GM12891 (cell line): ENCODE measurements around the gene PTGR1.
A peak's percentile ranks its signal among the peaks of the same experiment; 100 is the strongest.
"Not testable (repeated sequence)": the region's sequence is repeated elsewhere in the genome, so short reads cannot be mapped to it uniquely, and the experiment has no call there.

ENCODE experiments used
- DNase-seq: peaks from one replicate; pipeline ENCODE4 v3.0.0; 2011; ENCODE audit warnings: low spot score; ENCODE audit not compliant: insufficient read length
- FAIRE-seq: peaks from 2 replicates; lab custom pipeline; 2011; peaks lifted over from hg19 to GRCh38; lab: Jason Lieb, UNC
- PAX5 ChIP-seq: IDR thresholded peaks from 2 replicates; pipeline ENCODE4 v1.6.1; 2011; ENCODE audit warnings: low read length, moderate library complexity, mild to moderate bottlenecking; ENCODE audit not compliant: insufficient read depth, severe bottlenecking
- POLR2A ChIP-seq: IDR thresholded peaks from 2 replicates; pipeline ENCODE4 v1.6.1; 2011; ENCODE audit warnings: low read depth, low read length, control low read depth
- POLR2AphosphoS5 ChIP-seq: IDR thresholded peaks from 2 replicates; pipeline ENCODE4 v1.6.1; 2011; ENCODE audit warnings: low read depth, low read length, control low read depth
- POU2F2 ChIP-seq: IDR thresholded peaks from 2 replicates; pipeline ENCODE4 v1.6.1; 2011; ENCODE audit warnings: low read depth, mild to moderate bottlenecking, control low read depth, low read length, moderate library complexity
- SPI1 ChIP-seq: IDR thresholded peaks from 2 replicates; pipeline ENCODE4 v1.6.1; 2011; ENCODE audit warnings: low read depth, low read length, control low read depth
- TAF1 ChIP-seq: IDR thresholded peaks from 2 replicates; pipeline ENCODE4 v1.6.1; 2011; ENCODE audit warnings: low read depth, low read length, control low read depth

PTGR1 gene

GRCh38 chr9:111632695-111633388 is 33.4 kb upstream of the PTGR1 start:
- TF ChIP-seq TAF1 (no peak), POU2F2 (no peak), POLR2AphosphoS5 (no peak), SPI1 (no peak), PAX5 (no peak), POLR2A (no peak)
- FAIRE-seq, result no peak
- no peak for DNase-seq

- no peak for DNase-seq
- no peak for FAIRE-seq
- TF ChIP-seq POLR2A (no peak), SPI1 (no peak), POU2F2 (no peak), TAF1 (no peak)
Observed at GRCh38 chr9:111632060-111632459, 32.6 kb upstream of the PTGR1 start.

- DNase-seq, result peak; percentile 99
- TF ChIP-seq POLR2AphosphoS5 (peak; percentile 94), TAF1 (peak; percentile 91), PAX5 (peak; percentile 46), POU2F2 (peak; percentile 76; the same call in 1 of the 2 replicates), SPI1 (no peak), POLR2A (peak; percentile 99)
- peak; percentile 99 for FAIRE-seq
Observed at GRCh38 chr9:111631214-111631971, 31.9 kb upstream of the PTGR1 start, which contains the start of gene DNAJC25. TSS of gene DNAJC25 (plus strand) at chr9:111631334. CDS start at chr9:111631408, 74 bp downstream.

- TF ChIP-seq POLR2AphosphoS5, result no peak
- DNase-seq, result no peak
- FAIRE-seq, result no peak
Observed at GRCh38 chr9:111630964-111631213, 31.4 kb upstream of the PTGR1 start.

GRCh38 chr9:111630182-111630963 is 30.9 kb upstream of the PTGR1 start:
- TF ChIP-seq POU2F2, result no peak
- no peak for TF ChIP-seq POLR2AphosphoS5
- no peak for TF ChIP-seq PAX5
- no peak for TF ChIP-seq TAF1
- no peak for DNase-seq

GRCh38 chr9:111628411-111628810 is 29.0 kb upstream of the PTGR1 start:
- TF ChIP-seq PAX5 (no peak), POU2F2 (no peak), POLR2AphosphoS5 (no peak), POLR2A (no peak), TAF1 (no peak), SPI1 (no peak)
- FAIRE-seq (no peak), DNase-seq (no peak)

More at GRCh38 chr9:111630182-111630963, 30.9 kb upstream of the PTGR1 start:
- FAIRE-seq, result no peak

- no peak for FAIRE-seq
- TF ChIP-seq POLR2AphosphoS5 (no peak), PAX5 (no peak), TAF1 (no peak), POLR2A (no peak), SPI1 (no peak), POU2F2 (no peak)
- DNase-seq, result no peak
Observed at GRCh38 chr9:111627260-111627963, 28.0 kb upstream of the PTGR1 start.

GRCh38 chr9:111622626-111623025 is 23.2 kb upstream of the PTGR1 start:
- FAIRE-seq, result no peak
- TF ChIP-seq POU2F2, result no peak
- TF ChIP-seq POLR2AphosphoS5, result no peak
- TF ChIP-seq POLR2A, result no peak
- TF ChIP-seq PAX5, result no peak
- TF ChIP-seq TAF1, result no peak
- no peak for TF ChIP-seq SPI1
- no peak for DNase-seq

GRCh38 chr9:111621895-111622480 is 22.5 kb upstream of the PTGR1 start:
- FAIRE-seq, result peak; percentile 35
- DNase-seq, result no peak

GRCh38 chr9:111617349-111617748 is 17.9 kb upstream of the PTGR1 start:
- DNase-seq, FAIRE-seq: not testable (repeated sequence)

More at GRCh38 chr9:111621895-111622480, 22.5 kb upstream of the PTGR1 start:
- TF ChIP-seq PAX5 (no peak), POU2F2 (no peak), SPI1 (no peak), POLR2AphosphoS5 (no peak), POLR2A (no peak), TAF1 (no peak)
